GM21360 (cell line): ENCODE measurements around the gene TNS2.
"Not testable (repeated sequence)": the region's sequence is repeated elsewhere in the genome, so short reads cannot be mapped to it uniquely, and the experiment has no call there.

ENCODE experiments used
- ATAC-seq: cut with Tn5 transposase; IDR thresholded peaks from one replicate; pipeline ENCODE4 v1.9.1; 2021; ENCODE audit warnings: mild to moderate bottlenecking, moderate library complexity; ENCODE audit not compliant: unreplicated experiment

Gene TNS2

GRCh38 chr12:53049571-53050318, at the start of gene TNS2:
Gene TNS2, plus strand, starts transcription at chr12:53050065. Its CDS starts 121 bp downstream, at chr12:53050186.
- no peak for ATAC-seq

GRCh38 chr12:53004178-53004577, 45.7 kb upstream of the TNS2 start:
- no peak for ATAC-seq

- ATAC-seq, result no peak
Measured at GRCh38 chr12:53004582-53004981, 45.3 kb upstream of the TNS2 start.

- no peak for ATAC-seq
Measured at GRCh38 chr12:53005215-53005985, 44.5 kb upstream of the TNS2 start.

- peak; percentile 84 for ATAC-seq
Measured at GRCh38 chr12:53005986-53006809, 43.7 kb upstream of the TNS2 start, which contains the start of gene EIF4B. Gene EIF4B, plus strand, starts transcription at chr12:53006456. Its CDS starts 28 bp downstream, at chr12:53006484.

- ATAC-seq, result peak; percentile 20
Measured at GRCh38 chr12:53006810-53007309, 43.0 kb upstream of the TNS2 start.

- no peak for ATAC-seq
Measured at GRCh38 chr12:53007343-53007742, 42.5 kb upstream of the TNS2 start.

- not testable (repeated sequence) for ATAC-seq
Measured at GRCh38 chr12:53008760-53009159, 41.1 kb upstream of the TNS2 start.

GRCh38 chr12:53010955-53011354, 38.9 kb upstream of the TNS2 start:
- ATAC-seq, result no peak

GRCh38 chr12:53011889-53012288, 38.0 kb upstream of the TNS2 start:
- no peak for ATAC-seq

- ATAC-seq, result no peak
Measured at GRCh38 chr12:53012928-53013327, 36.9 kb upstream of the TNS2 start.

- ATAC-seq, result no peak
Measured at GRCh38 chr12:53014709-53015108, 35.2 kb upstream of the TNS2 start.

GRCh38 chr12:53025250-53025649, 24.6 kb upstream of the TNS2 start:
- ATAC-seq, result no peak

- ATAC-seq, result not testable (repeated sequence)
Measured at GRCh38 chr12:53027014-53027413, 22.9 kb upstream of the TNS2 start.

GRCh38 chr12:53031616-53032015, 18.2 kb upstream of the TNS2 start:
- no peak for ATAC-seq

- ATAC-seq, result not testable (repeated sequence)
Measured at GRCh38 chr12:53033832-53034231, 16.0 kb upstream of the TNS2 start.

- ATAC-seq, result no peak
Measured at GRCh38 chr12:53034459-53034858, 15.4 kb upstream of the TNS2 start.

- no peak for ATAC-seq
Measured at GRCh38 chr12:53036802-53037201, 13.1 kb upstream of the TNS2 start.

GRCh38 chr12:53039851-53040250, 10.0 kb upstream of the TNS2 start:
- ATAC-seq, result no peak

- no peak for ATAC-seq
Measured at GRCh38 chr12:53042607-53043454, 7.0 kb upstream of the TNS2 start.
